Gastroesophageal sphincter (tissue), 3 donors: Measurements from ENCODE around the gene OR52N2.

Experiments used
- CTCF ChIP-seq, 4 experiments: fragments of 200-600 bp in 2 of 4; fragments of 450-650 bp in 2 of 4; sonication (generic) in 1 of 4; IDR thresholded peaks; one replicate each; pipeline ENCODE4 v1.5.1; 2017 to 2019; ENCODE audit warnings: antibody characterized with exemption in 4 of 4, mild to moderate bottlenecking in 2 of 4, moderate library complexity in 2 of 4
- EP300 ChIP-seq: sonication (generic); formaldehyde crosslinking; IDR thresholded peaks from one replicate; pipeline ENCODE4 v1.6.1; 2017; ENCODE audit warnings: antibody characterized with exemption, mild to moderate bottlenecking
- POLR2A ChIP-seq, 2 donors: fragments of 450-650 bp; IDR thresholded peaks; one replicate each; pipeline ENCODE4 v1.6.1; 2017; ENCODE audit warnings: antibody characterized with exemption in 2 of 2, mild to moderate bottlenecking in 2 of 2, moderate library complexity in 1 of 2
- POLR2AphosphoS5 ChIP-seq: sonication (generic); formaldehyde crosslinking; IDR thresholded peaks from one replicate; pipeline ENCODE4 v1.6.1; 2017; ENCODE audit warnings: antibody characterized with exemption

GRCh38 chr11:5807580-5807979 is 1.1 kb upstream of the OR52N2 start:
- TF ChIP-seq CTCF (IDR thresholded peaks at IDR 0.05), result no peak
- TF ChIP-seq POLR2A (IDR thresholded peaks at IDR 0.05), result no peak
- no peak for TF ChIP-seq POLR2AphosphoS5
- no peak for TF ChIP-seq EP300
